CD4-positive, alpha-beta T cell (primary cell): Measurements from ENCODE around the gene FAM120B. TPM values are rescaled to one million over a fixed set of nuclear protein-coding genes. Genes with fewer than 3 reads are reported as not detected.

Experiments
- ATAC-seq: fragments of 200-7000 bp; cut with Tn5 transposase; one replicate; pipeline ENCODE4 v1.10.0; 2022; ENCODE audit warnings: mild to moderate bottlenecking; ENCODE audit not compliant: poor library complexity
- CTCF ChIA-PET: fragments of 350-600 bp; sonication (Branson Sonifier 250); formaldehyde crosslinking; loops from one replicate; lab custom pipeline; 2021; ENCODE audit warnings: antibody characterized with exemption, inconsistent platforms; lab: Charles Lee
- POLR2A ChIA-PET: fragments of 350-600 bp; sonication (Branson Sonifier 250); formaldehyde crosslinking; loops from one replicate; lab custom pipeline; 2021; ENCODE audit warnings: antibody characterized with exemption, inconsistent platforms; lab: Charles Lee
- DNase-seq, 14 experiments: peaks; one replicate each; pipeline ENCODE4 v3.0.0-alpha.2; 2013 to 2020; ENCODE audit warnings: mixed read lengths in 2 of 14
- H3K27ac ChIP-seq, 2 donors: one replicate each; pipeline versions ENCODE4 v1.5.1 to v1.7.0; 2013; ENCODE audit warnings: low read length in 2 of 2, low read depth in 1 of 2, mild to moderate bottlenecking in 1 of 2
- H3K27me3 ChIP-seq, 2 experiments: 1 replicate in 1 of 2; 2 replicates in 1 of 2; pipeline versions ENCODE4 v1.6.1 to v1.7.0; 2013; ENCODE audit warnings: low read length in 2 of 2, control low read depth in 1 of 2, mild to moderate bottlenecking in 1 of 2, moderate library complexity in 1 of 2; ENCODE audit not compliant: insufficient read depth in 2 of 2, control insufficient read depth in 1 of 2
- H3K36me3 ChIP-seq: one replicate; pipeline ENCODE4 v1.6.1; 2013; ENCODE audit warnings: low read length, control low read depth; ENCODE audit not compliant: insufficient read depth
- H3K4me1 ChIP-seq: one replicate; pipeline ENCODE4 v1.6.1; 2013; ENCODE audit warnings: low read length, control low read depth; ENCODE audit not compliant: insufficient read depth
- H3K4me3 ChIP-seq: one replicate; pipeline ENCODE4 v1.5.1; 2013; ENCODE audit warnings: mild to moderate bottlenecking, low read length, moderate library complexity
- H3K9me3 ChIP-seq, 2 experiments: 1 replicate in 1 of 2; 2 replicates in 1 of 2; pipeline versions ENCODE4 v1.6.1 to v1.7.0; 2013; ENCODE audit warnings: low read length in 2 of 2, mild to moderate bottlenecking in 2 of 2, control low read depth in 1 of 2, moderate library complexity in 1 of 2; ENCODE audit not compliant: control insufficient read depth in 1 of 2, insufficient read depth in 1 of 2
- H3K27ac Mint-ChIP-seq: one replicate; pipeline ENCODE4 v1.8.0; 2020; ENCODE audit warnings: mixed read lengths
- H3K27me3 Mint-ChIP-seq: one replicate; pipeline ENCODE4 v1.8.0; 2021; ENCODE audit warnings: mixed read lengths
- H3K36me3 Mint-ChIP-seq: one replicate; pipeline ENCODE4 v1.8.0; 2021; ENCODE audit warnings: low read depth, mixed read lengths
- H3K4me1 Mint-ChIP-seq: one replicate; pipeline ENCODE4 v1.8.0; 2021; ENCODE audit warnings: low read depth, mixed read lengths
- H3K4me3 Mint-ChIP-seq: one replicate; pipeline ENCODE4 v1.8.0; 2020; ENCODE audit warnings: mild to moderate bottlenecking, mixed read lengths
- H3K9me3 Mint-ChIP-seq: one replicate; pipeline ENCODE4 v1.8.0; 2020; ENCODE audit warnings: mixed read lengths
- intact Hi-C, 2 experiments: fragments of 100-400 bp; cut with DNase I in 1 of 2; cut with micrococcal nuclease in 1 of 2; formaldehyde crosslinking; loops; one replicate each; pipeline versions ENCODE4 v1.15.1 to v1.9.0; 2023 to 2025; cut with DNase I, micrococcal nuclease
- total RNA-seq, 174 experiments: library from RNA in 2 of 174; stranded (reverse) in 2 of 174; gene quantifications; one replicate each; pipeline ENCODE4 v1.2.3 and lab custom pipeline; 2021 to 2026
- TF ChIP-seq, protein P1 (sequence below): fragments of 200-600 bp; IDR thresholded peaks from one replicate; pipeline ENCODE4 v1.8.0; 2022; ENCODE audit warnings: antibody characterized with exemption, mild to moderate bottlenecking

The FAM120B gene
- total RNA-seq, 2 experiments from 2014 or later, result 24.1 to 26.7 TPM

- Histone ChIP-seq H3K27ac (no peak overlapping the region), H3K27me3 (peaks cover 30 to 45% of the 10 kb centered on the region in 2 experiments), H3K9me3 (peaks cover 0 to 10% of the 10 kb centered on the region in 2 experiments), H3K36me3 (no peaks in the 10 kb centered on the region), H3K4me1 (peaks cover 54% of the 10 kb centered on the region), H3K4me3 (peak overlapping the region; percentile 76)
- H3K27ac Mint-ChIP-seq, result peak overlapping the region; percentile 62
- H3K4me1 Mint-ChIP-seq, result peaks cover 43% of the 10 kb centered on the region
- ATAC-seq (peak; percentile 24), DNase-seq (peak in 5 of 14 experiments; percentile 28 to 53 (median 46))
- TF ChIP-seq, protein P1, sequence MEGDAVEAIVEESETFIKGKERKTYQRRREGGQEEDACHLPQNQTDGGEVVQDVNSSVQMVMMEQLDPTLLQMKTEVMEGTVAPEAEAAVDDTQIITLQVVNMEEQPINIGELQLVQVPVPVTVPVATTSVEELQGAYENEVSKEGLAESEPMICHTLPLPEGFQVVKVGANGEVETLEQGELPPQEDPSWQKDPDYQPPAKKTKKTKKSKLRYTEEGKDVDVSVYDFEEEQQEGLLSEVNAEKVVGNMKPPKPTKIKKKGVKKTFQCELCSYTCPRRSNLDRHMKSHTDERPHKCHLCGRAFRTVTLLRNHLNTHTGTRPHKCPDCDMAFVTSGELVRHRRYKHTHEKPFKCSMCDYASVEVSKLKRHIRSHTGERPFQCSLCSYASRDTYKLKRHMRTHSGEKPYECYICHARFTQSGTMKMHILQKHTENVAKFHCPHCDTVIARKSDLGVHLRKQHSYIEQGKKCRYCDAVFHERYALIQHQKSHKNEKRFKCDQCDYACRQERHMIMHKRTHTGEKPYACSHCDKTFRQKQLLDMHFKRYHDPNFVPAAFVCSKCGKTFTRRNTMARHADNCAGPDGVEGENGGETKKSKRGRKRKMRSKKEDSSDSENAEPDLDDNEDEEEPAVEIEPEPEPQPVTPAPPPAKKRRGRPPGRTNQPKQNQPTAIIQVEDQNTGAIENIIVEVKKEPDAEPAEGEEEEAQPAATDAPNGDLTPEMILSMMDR, result no peak
- peak overlapping the region; percentile 86 for H3K4me3 Mint-ChIP-seq
- H3K36me3 Mint-ChIP-seq, result peaks cover 17% of the 10 kb centered on the region
- intact Hi-C loops, result loop anchor here in 1 of 2 experiments (1.0 kb wide), 1 partner anchor 17 kb away; no protein-coding TSS in a partner anchor
- ChIA-PET CTCF (no interaction called here), POLR2A (interaction anchor here (0.9 to 6.7 kb wide), 3 partner anchors 12 to 17 kb away, joined by 4 to 50 read pairs (median 37); partner anchors contain the start of gene FAM120B)
- no peaks in the 10 kb centered on the region for H3K9me3 Mint-ChIP-seq
- H3K27me3 Mint-ChIP-seq, result peaks cover 52% of the 10 kb centered on the region
Measured at GRCh38 chr6:170289180-170289931, 17.2 kb upstream of the FAM120B start.

DNA sequence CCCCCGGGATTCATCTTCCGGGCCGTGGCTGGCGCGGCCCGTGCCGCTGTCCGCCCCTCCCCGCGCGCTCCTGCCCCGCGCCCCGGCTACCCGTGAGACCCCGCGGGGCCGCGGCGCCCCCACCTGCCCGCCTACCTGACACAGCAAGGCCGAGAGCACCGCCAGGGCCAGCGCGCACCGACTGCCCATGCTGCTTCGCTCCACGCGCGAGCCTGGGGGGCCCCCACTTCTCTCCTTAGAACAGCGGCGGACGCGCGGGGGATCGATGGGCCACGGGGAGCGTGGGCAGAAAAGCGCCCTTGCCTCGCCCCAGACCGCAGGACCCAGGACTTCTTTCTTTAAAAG lies 16.6 kb upstream of the FAM120B start:
- Histone ChIP-seq H3K27ac (no peak overlapping the region), H3K4me3 (peak overlapping the region; percentile 76), H3K27me3 (peaks cover 35 to 50% of the 10 kb centered on the region in 2 experiments), H3K36me3 (no peaks in the 10 kb centered on the region), H3K4me1 (peaks cover 60% of the 10 kb centered on the region), H3K9me3 (peaks cover 0 to 10% of the 10 kb centered on the region in 2 experiments)
- Mint-ChIP-seq H3K36me3 (peaks cover 17% of the 10 kb centered on the region), H3K27me3 (peaks cover 58% of the 10 kb centered on the region), H3K4me3 (peak overlapping the region; percentile 92), H3K9me3 (no peaks in the 10 kb centered on the region), H3K27ac (peak overlapping the region; percentile 58), H3K4me1 (peaks cover 48% of the 10 kb centered on the region)
- DNase-seq, result peak in 1 of 14 experiments; percentile 46
- intact Hi-C loops, result loop anchor here (1.0 to 5.0 kb wide), 3 partner anchors 18 to 338 kb away; no protein-coding TSS in a partner anchor
- ChIA-PET CTCF (no interaction called here), POLR2A (interaction anchor here (3.0 to 6.7 kb wide), 3 partner anchors 10 to 18 kb away, joined by 22 to 50 read pairs (median 37); partner anchors contain the start of gene FAM120B)
- TF ChIP-seq, protein P1, result no peak
- ATAC-seq, result no peak

- H3K27me3 ChIP-seq, result peaks cover 41 to 54% of the 10 kb centered on the region in 2 experiments
- peak within 1 kb of the TSS; percentile 76 for H3K4me3 ChIP-seq
- POLR2A ChIA-PET, result interaction anchor here (0.5 to 6.7 kb wide), 5 partner anchors 11 to 568 kb away, joined by 3 to 50 read pairs (median 22); partner anchors contain the start of gene FAM120B
- ATAC-seq (peak; percentile 11), DNase-seq (peak in 7 of 14 experiments; percentile 22 to 71 (median 41))
- H3K27ac ChIP-seq, result no peak within 1 kb of the TSS
- CTCF ChIA-PET, result no interaction called here
- TF ChIP-seq, protein P1, result no peak
- Mint-ChIP-seq H3K9me3 (no peaks in the 10 kb centered on the region), H3K4me1 (peaks cover 52% of the 10 kb centered on the region), H3K27ac (peak within 1 kb of the TSS; percentile 63), H3K36me3 (peaks cover 17% of the 10 kb centered on the region), H3K4me3 (peak within 1 kb of the TSS; percentile 94), H3K27me3 (peaks cover 58% of the 10 kb centered on the region)
- H3K36me3 ChIP-seq, result no peaks in the 10 kb centered on the region
- intact Hi-C loops, result loop anchor here (5.0 kb wide), 2 partner anchors 203 to 338 kb away; no protein-coding TSS in a partner anchor
- H3K9me3 ChIP-seq, result peaks cover 0 to 10% of the 10 kb centered on the region in 2 experiments
- peaks cover 66% of the 10 kb centered on the region for H3K4me1 ChIP-seq
Measured at GRCh38 chr6:170290296-170291128, 16.0 kb upstream of the FAM120B start, which contains the start of gene DLL1. DLL1 (minus strand) TSS chr6:170291078; CDS start chr6:170290139, 939 bp downstream.
